WTC11 (cell line): ENCODE data around the gene C19orf73. TPM values are rescaled to one million over a fixed set of nuclear protein-coding genes. Genes with fewer than 3 reads are reported as not detected.

Source experiments
- ATAC-seq: fragments of 200-7000 bp; cut with Tn5 transposase; 2 replicates; pipeline ENCODE4 v1.10.0; 2021; ENCODE audit warnings: mild to moderate bottlenecking, moderate library complexity
- CTCF ChIA-PET: fragments of 300-600 bp; sonication (Branson Sonifier 250); formaldehyde crosslinking; loops from one replicate; lab custom pipeline; 2021; ENCODE audit warnings: antibody characterized with exemption; lab: Charles Lee
- POLR2A ChIA-PET: fragments of 350-600 bp; sonication (Branson Sonifier 250); formaldehyde crosslinking; loops from one replicate; lab custom pipeline; 2021; ENCODE audit warnings: antibody characterized with exemption; lab: Charles Lee
- DNase-seq: peaks from one replicate; pipeline ENCODE4 v3.0.0; 2021; ENCODE audit warnings: low spot score
- H3K27ac Mint-ChIP-seq: 2 replicates; pipeline ENCODE4 v1.8.0; 2021; ENCODE audit warnings: mixed read lengths
- H3K27me3 Mint-ChIP-seq: 2 replicates; pipeline ENCODE4 v1.8.0; 2021; ENCODE audit warnings: low read depth, mild to moderate bottlenecking, moderate library complexity, mixed read lengths
- H3K36me3 Mint-ChIP-seq: 2 replicates; pipeline ENCODE4 v1.8.0; 2021; ENCODE audit warnings: mixed read lengths
- H3K4me1 Mint-ChIP-seq: 2 replicates; pipeline ENCODE4 v1.8.0; 2022; ENCODE audit warnings: mixed read lengths
- H3K4me3 Mint-ChIP-seq: 2 replicates; pipeline ENCODE4 v1.8.0; 2021; ENCODE audit warnings: mild to moderate bottlenecking, moderate library complexity, mixed read lengths
- H3K9me3 Mint-ChIP-seq: 2 replicates; pipeline ENCODE4 v1.8.0; 2021; ENCODE audit warnings: mixed read lengths
- ATF1 ChIP-seq: sonication (generic); formaldehyde crosslinking; IDR thresholded peaks from 2 replicates; pipeline ENCODE4 v1.8.1; 2023; ENCODE audit warnings: mild to moderate bottlenecking, moderate library complexity, missing genetic modification reagents
- CREB1 ChIP-seq: sonication (generic); formaldehyde crosslinking; IDR thresholded peaks from 2 replicates; pipeline ENCODE4 v1.8.0; 2023; ENCODE audit warnings: mild to moderate bottlenecking, missing genetic modification reagents
- FOXK1 ChIP-seq: sonication (generic); formaldehyde crosslinking; IDR thresholded peaks from 2 replicates; pipeline ENCODE4 v1.8.0; 2022; ENCODE audit warnings: mild to moderate bottlenecking, moderate library complexity, missing genetic modification reagents
- GTF2I ChIP-seq: fragments of 250-450 bp; sonication (Bioruptor Pico); conservative IDR thresholded peaks from 2 replicates; pipeline ENCODE4 v1.4.0; 2021; ENCODE audit warnings: mild to moderate bottlenecking
- JUN ChIP-seq: sonication (generic); formaldehyde crosslinking; IDR thresholded peaks from 2 replicates; pipeline ENCODE4 v1.8.0; 2023; ENCODE audit warnings: mild to moderate bottlenecking, missing genetic modification reagents
- PRRX2 ChIP-seq: fragments of 250-450 bp; sonication (Bioruptor Pico); IDR thresholded peaks from 2 replicates; pipeline ENCODE4 v1.8.0; 2021; ENCODE audit warnings: mild to moderate bottlenecking
- SOX15 ChIP-seq: fragments of 250-450 bp; sonication (Bioruptor Pico); IDR thresholded peaks from 2 replicates; pipeline ENCODE4 v1.9.0; 2021; ENCODE audit warnings: mild to moderate bottlenecking
- ZNF121 ChIP-seq: sonication (generic); formaldehyde crosslinking; IDR thresholded peaks from 2 replicates; pipeline ENCODE4 v1.8.0; 2023; ENCODE audit warnings: missing genetic modification reagents
- total RNA-seq: library from RNA; stranded (reverse); gene quantifications from 3 replicates; pipeline ENCODE4 v1.2.3, GENCODE V29; 2021
- TF ChIP-seq, protein P1 (sequence below): fragments of 250-450 bp; sonication (Bioruptor Pico); IDR thresholded peaks from 2 replicates; pipeline ENCODE4 v1.8.0; 2021; ENCODE audit warnings: mild to moderate bottlenecking
- TF ChIP-seq, protein P2 (sequence below): sonication (generic); formaldehyde crosslinking; IDR thresholded peaks from 2 replicates; pipeline ENCODE4 v1.8.1; 2022; ENCODE audit warnings: mild to moderate bottlenecking, moderate library complexity, missing genetic modification reagents
- TF ChIP-seq, protein P3 (sequence below): sonication (generic); formaldehyde crosslinking; IDR thresholded peaks from 2 replicates; pipeline ENCODE4 v1.8.1; 2023; ENCODE audit warnings: mild to moderate bottlenecking, missing genetic modification reagents
- TF ChIP-seq, protein P4 (sequence below): sonication (generic); formaldehyde crosslinking; conservative IDR thresholded peaks from 2 replicates; pipeline ENCODE4 v1.8.1; 2022; ENCODE audit warnings: mild to moderate bottlenecking, missing genetic modification reagents
- TF ChIP-seq, protein P5 (sequence below): sonication (generic); formaldehyde crosslinking; IDR thresholded peaks from 2 replicates; pipeline ENCODE4 v1.8.1; 2023; ENCODE audit warnings: mild to moderate bottlenecking, moderate library complexity, missing genetic modification reagents
- TF ChIP-seq, protein P6 (sequence below): sonication (generic); formaldehyde crosslinking; IDR thresholded peaks from 2 replicates; pipeline ENCODE4 v1.8.0; 2022; ENCODE audit warnings: mild to moderate bottlenecking, missing genetic modification reagents
- TF ChIP-seq, protein P7 (sequence below): fragments of 250-450 bp; sonication (Bioruptor Pico); conservative IDR thresholded peaks from 2 replicates; pipeline ENCODE4 v1.9.0; 2021; ENCODE audit warnings: mild to moderate bottlenecking
- TF ChIP-seq, protein P8 (sequence below): sonication (generic); formaldehyde crosslinking; IDR thresholded peaks from 2 replicates; pipeline ENCODE4 v1.8.0; 2023; ENCODE audit warnings: missing genetic modification reagents
- TF ChIP-seq, protein P9 (sequence below): fragments of 250-450 bp; sonication (Bioruptor Pico); IDR thresholded peaks from 2 replicates; pipeline ENCODE4 v2.1.2; 2022; ENCODE audit warnings: mild to moderate bottlenecking, moderate library complexity
- TF ChIP-seq, protein P10 (sequence below): sonication (generic); formaldehyde crosslinking; IDR thresholded peaks from 2 replicates; pipeline ENCODE4 v1.8.0; 2022; ENCODE audit warnings: mild to moderate bottlenecking, missing genetic modification reagents
- TF ChIP-seq, protein P11 (sequence below): sonication (generic); formaldehyde crosslinking; conservative IDR thresholded peaks from 2 replicates; pipeline ENCODE4 v1.8.1; 2023; ENCODE audit warnings: mild to moderate bottlenecking, low read depth, missing genetic modification reagents, moderate library complexity

Gene C19orf73
- total RNA-seq, 1 experiment from 2014 or later, result 3.2 TPM

DNA sequence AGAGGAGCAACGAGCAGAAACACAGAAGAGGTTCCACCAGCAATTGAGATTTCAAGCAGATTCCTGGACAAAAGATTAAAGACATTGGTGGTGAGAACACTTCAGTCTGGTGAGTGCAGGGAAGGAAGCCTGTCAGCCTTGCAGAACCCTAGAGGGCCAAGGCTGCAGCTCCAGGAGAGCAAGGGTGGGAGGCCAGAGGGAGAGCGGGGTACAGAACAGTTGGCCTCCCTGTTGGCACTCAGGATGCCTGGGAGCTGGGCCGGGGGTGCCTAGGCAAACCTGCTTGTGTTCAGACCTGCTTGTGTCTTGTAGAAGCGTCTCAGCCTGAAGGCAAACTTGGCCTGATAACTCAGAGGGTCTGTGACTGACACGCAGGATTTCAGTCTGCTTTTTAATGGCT is 9.9 kb downstream of the C19orf73 start (continued):
- TF ChIP-seq, protein P1, sequence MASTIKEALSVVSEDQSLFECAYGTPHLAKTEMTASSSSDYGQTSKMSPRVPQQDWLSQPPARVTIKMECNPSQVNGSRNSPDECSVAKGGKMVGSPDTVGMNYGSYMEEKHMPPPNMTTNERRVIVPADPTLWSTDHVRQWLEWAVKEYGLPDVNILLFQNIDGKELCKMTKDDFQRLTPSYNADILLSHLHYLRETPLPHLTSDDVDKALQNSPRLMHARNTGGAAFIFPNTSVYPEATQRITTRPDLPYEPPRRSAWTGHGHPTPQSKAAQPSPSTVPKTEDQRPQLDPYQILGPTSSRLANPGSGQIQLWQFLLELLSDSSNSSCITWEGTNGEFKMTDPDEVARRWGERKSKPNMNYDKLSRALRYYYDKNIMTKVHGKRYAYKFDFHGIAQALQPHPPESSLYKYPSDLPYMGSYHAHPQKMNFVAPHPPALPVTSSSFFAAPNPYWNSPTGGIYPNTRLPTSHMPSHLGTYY (CRISPR knock-in tag), result no peak
- TF ChIP-seq, protein P2, sequence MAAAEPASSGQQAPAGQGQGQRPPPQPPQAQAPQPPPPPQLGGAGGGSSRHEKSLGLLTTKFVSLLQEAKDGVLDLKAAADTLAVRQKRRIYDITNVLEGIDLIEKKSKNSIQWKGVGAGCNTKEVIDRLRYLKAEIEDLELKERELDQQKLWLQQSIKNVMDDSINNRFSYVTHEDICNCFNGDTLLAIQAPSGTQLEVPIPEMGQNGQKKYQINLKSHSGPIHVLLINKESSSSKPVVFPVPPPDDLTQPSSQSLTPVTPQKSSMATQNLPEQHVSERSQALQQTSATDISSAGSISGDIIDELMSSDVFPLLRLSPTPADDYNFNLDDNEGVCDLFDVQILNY (CRISPR knock-in tag), result no peak

DNA sequence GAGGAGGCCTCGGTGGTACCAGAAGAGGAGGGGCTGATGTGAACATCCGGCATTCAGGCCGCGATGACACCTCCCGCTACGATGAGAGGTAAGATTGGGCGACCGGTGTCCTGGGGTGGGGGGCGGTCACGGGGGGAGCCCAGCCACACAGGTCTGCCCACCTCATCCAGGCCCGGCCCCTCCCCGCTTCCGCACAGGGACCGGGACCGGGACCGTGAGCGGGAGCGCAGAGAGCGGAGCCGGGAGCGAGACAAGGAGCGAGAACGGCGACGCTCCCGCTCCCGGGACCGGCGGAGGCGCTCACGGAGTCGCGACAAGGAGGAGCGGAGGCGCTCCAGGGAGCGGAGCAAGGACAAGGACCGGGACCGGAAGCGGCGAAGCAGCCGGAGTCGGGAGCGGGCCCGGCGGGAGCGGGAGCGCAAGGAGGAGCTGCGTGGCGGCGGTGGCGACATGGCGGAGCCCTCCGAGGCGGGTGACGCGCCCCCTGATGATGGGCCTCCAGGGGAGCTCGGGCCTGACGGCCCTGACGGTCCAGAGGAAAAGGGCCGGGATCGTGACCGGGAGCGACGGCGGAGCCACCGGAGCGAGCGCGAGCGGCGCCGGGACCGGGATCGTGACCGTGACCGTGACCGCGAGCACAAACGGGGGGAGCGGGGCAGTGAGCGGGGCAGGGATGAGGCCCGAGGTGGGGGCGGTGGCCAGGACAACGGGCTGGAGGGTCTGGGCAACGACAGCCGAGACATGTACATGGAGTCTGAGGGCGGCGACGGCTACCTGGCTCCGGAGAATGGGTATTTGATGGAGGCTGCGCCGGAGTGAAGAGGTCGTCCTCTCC is 11.1 kb downstream of the C19orf73 start:
- Mint-ChIP-seq H3K4me3 (no peak overlapping the region), H3K36me3 (peaks cover 37% of the 10 kb centered on the region), H3K9me3 (no peaks in the 10 kb centered on the region), H3K4me1 (peaks cover 13% of the 10 kb centered on the region), H3K27me3 (no peaks in the 10 kb centered on the region), H3K27ac (no peak overlapping the region)
- POLR2A ChIA-PET, result no interaction called here
- DNase-seq (no peak), ATAC-seq (no peak)
- CTCF ChIA-PET, result interaction anchor here (0.5 to 4.9 kb wide), 4 partner anchors 10 to 721 kb away, joined by 3 to 24 read pairs (median 4); no protein-coding TSS in a partner anchor
- TF ChIP-seq, protein P3, sequence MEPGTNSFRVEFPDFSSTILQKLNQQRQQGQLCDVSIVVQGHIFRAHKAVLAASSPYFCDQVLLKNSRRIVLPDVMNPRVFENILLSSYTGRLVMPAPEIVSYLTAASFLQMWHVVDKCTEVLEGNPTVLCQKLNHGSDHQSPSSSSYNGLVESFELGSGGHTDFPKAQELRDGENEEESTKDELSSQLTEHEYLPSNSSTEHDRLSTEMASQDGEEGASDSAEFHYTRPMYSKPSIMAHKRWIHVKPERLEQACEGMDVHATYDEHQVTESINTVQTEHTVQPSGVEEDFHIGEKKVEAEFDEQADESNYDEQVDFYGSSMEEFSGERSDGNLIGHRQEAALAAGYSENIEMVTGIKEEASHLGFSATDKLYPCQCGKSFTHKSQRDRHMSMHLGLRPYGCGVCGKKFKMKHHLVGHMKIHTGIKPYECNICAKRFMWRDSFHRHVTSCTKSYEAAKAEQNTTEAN, result no peak
- TF ChIP-seq CREB1 (CRISPR knock-in tag) (no peak), FOXK1 (CRISPR knock-in tag) (no peak), ATF1 (CRISPR knock-in tag) (no peak), PRRX2 (CRISPR knock-in tag) (no peak), JUN (CRISPR knock-in tag) (no peak), SOX15 (no peak), GTF2I (no peak), ZNF121 (CRISPR knock-in tag) (no peak)
- TF ChIP-seq, protein P4, sequence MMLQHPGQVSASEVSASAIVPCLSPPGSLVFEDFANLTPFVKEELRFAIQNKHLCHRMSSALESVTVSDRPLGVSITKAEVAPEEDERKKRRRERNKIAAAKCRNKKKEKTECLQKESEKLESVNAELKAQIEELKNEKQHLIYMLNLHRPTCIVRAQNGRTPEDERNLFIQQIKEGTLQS (CRISPR knock-in tag), result no peak
- TF ChIP-seq, protein P5, sequence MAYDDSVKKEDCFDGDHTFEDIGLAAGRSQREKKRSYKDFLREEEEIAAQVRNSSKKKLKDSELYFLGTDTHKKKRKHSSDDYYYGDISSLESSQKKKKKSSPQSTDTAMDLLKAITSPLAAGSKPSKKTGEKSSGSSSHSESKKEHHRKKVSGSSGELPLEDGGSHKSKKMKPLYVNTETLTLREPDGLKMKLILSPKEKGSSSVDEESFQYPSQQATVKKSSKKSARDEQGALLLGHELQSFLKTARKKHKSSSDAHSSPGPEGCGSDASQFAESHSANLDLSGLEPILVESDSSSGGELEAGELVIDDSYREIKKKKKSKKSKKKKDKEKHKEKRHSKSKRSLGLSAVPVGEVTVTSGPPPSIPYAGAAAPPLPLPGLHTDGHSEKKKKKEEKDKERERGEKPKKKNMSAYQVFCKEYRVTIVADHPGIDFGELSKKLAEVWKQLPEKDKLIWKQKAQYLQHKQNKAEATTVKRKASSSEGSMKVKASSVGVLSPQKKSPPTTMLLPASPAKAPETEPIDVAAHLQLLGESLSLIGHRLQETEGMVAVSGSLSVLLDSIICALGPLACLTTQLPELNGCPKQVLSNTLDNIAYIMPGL (CRISPR knock-in tag), result no peak
- TF ChIP-seq, protein P6, sequence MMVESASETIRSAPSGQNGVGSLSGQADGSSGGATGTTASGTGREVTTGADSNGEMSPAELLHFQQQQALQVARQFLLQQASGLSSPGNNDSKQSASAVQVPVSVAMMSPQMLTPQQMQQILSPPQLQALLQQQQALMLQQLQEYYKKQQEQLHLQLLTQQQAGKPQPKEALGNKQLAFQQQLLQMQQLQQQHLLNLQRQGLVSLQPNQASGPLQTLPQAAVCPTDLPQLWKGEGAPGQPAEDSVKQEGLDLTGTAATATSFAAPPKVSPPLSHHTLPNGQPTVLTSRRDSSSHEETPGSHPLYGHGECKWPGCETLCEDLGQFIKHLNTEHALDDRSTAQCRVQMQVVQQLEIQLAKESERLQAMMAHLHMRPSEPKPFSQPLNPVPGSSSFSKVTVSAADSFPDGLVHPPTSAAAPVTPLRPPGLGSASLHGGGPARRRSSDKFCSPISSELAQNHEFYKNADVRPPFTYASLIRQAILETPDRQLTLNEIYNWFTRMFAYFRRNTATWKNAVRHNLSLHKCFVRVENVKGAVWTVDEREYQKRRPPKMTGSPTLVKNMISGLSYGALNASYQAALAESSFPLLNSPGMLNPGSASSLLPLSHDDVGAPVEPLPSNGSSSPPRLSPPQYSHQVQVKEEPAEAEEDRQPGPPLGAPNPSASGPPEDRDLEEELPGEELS (CRISPR knock-in tag), result no peak
- TF ChIP-seq, protein P7, sequence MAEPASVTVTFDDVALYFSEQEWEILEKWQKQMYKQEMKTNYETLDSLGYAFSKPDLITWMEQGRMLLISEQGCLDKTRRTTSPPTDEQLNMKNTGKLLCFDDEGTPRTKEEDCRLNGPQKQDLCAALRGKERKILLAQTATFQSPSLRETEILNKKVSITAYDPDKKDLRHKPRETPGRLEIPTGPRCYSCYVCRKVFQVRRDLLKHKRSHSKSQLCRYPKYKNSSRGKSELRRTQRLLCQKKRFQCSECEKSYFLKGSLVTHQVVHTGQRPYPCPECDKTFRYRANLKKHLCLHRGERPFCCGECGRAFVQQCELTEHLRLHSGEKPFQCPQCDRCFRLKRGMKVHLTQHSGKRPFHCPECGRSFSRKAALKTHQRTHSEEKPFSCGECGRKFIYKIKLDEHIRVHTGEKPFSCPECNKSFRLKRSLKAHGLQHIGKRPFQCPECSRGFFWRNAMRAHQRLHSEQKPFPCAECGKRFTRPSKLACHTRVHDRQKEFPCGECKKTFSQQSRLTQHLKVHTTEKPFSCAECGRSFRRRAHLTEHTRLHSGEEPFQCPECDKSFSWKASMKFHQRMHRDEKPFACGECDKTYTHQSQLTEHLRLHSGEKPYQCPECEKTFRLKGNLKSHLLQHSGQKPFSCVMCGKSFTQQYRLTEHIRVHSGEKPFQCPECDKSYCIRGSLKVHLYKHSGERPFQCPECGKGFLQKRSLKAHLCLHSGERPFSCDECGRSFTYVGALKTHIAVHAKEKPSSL (CRISPR knock-in tag), result no peak
- TF ChIP-seq, protein P8, sequence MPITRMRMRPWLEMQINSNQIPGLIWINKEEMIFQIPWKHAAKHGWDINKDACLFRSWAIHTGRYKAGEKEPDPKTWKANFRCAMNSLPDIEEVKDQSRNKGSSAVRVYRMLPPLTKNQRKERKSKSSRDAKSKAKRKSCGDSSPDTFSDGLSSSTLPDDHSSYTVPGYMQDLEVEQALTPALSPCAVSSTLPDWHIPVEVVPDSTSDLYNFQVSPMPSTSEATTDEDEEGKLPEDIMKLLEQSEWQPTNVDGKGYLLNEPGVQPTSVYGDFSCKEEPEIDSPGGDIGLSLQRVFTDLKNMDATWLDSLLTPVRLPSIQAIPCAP (CRISPR knock-in tag), result no peak
- TF ChIP-seq, protein P9, sequence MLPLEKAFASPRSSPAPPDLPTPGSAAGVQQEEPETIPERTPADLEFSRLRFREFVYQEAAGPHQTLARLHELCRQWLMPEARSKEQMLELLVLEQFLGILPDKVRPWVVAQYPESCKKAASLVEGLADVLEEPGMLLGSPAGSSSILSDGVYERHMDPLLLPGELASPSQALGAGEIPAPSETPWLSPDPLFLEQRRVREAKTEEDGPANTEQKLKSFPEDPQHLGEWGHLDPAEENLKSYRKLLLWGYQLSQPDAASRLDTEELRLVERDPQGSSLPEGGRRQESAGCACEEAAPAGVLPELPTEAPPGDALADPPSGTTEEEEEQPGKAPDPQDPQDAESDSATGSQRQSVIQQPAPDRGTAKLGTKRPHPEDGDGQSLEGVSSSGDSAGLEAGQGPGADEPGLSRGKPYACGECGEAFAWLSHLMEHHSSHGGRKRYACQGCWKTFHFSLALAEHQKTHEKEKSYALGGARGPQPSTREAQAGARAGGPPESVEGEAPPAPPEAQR (CRISPR knock-in tag), result no peak
- TF ChIP-seq, protein P10, sequence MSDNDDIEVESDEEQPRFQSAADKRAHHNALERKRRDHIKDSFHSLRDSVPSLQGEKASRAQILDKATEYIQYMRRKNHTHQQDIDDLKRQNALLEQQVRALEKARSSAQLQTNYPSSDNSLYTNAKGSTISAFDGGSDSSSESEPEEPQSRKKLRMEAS (CRISPR knock-in tag), result no peak
- TF ChIP-seq, protein P11, sequence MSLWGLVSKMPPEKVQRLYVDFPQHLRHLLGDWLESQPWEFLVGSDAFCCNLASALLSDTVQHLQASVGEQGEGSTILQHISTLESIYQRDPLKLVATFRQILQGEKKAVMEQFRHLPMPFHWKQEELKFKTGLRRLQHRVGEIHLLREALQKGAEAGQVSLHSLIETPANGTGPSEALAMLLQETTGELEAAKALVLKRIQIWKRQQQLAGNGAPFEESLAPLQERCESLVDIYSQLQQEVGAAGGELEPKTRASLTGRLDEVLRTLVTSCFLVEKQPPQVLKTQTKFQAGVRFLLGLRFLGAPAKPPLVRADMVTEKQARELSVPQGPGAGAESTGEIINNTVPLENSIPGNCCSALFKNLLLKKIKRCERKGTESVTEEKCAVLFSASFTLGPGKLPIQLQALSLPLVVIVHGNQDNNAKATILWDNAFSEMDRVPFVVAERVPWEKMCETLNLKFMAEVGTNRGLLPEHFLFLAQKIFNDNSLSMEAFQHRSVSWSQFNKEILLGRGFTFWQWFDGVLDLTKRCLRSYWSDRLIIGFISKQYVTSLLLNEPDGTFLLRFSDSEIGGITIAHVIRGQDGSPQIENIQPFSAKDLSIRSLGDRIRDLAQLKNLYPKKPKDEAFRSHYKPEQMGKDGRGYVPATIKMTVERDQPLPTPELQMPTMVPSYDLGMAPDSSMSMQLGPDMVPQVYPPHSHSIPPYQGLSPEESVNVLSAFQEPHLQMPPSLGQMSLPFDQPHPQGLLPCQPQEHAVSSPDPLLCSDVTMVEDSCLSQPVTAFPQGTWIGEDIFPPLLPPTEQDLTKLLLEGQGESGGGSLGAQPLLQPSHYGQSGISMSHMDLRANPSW (CRISPR knock-in tag), result no peak
